ENCODE measurements around the gene DGKH.
"Not testable (repeated sequence)": the region's sequence is repeated elsewhere in the genome, so short reads cannot be mapped to it uniquely, and the experiment has no call there.

The DGKH gene

DNA sequence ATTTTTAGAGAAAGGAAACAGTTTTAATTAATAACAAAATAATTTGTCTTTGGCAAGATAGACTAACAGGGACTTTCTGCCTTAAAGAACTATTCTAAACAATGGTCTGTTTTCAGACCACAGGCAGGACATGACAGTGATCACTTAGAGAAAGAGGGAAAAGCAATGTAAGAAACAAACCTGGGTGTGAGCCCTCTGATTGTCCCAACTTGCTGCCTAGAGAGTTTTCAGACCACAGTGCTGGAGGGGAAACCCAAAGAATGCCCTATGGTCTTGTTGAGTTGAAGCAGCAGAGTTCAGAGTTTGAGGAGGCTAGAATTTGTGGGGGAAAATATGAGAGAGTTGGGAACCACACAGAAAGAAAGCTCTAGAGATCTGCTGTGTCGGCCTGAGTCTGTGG is 38.1 kb downstream of the DGKH start:
- Histone ChIP-seq H3K4me1 (ENCODE audit: insufficient read depth, low read length, severe bottlenecking) (peaks cover 16% of the 10 kb centered on the region), H3F3A (ENCODE audit: insufficient read depth, low read length) (no peaks in the 10 kb centered on the region), H3K4me2 (ENCODE audit: low read length) (no peak overlapping the region), H3K9ac (ENCODE audit: low read length) (no peak overlapping the region), H3K27ac (ENCODE audit: low read depth, low read length, poor library complexity, severe bottlenecking) (no peak overlapping the region), H3K79me2 (ENCODE audit: insufficient read depth, low read length) (no peaks in the 10 kb centered on the region), H4K20me1 (ENCODE audit: insufficient read depth, low read length) (no peaks in the 10 kb centered on the region), H3K27me3 (ENCODE audit: insufficient read depth, low read length) (no peaks in the 10 kb centered on the region), H3K9me2 (ENCODE audit: low read depth, low read length) (no peaks in the 10 kb centered on the region), H3K36me3 (ENCODE audit: insufficient read depth, low read length) (no peaks in the 10 kb centered on the region), H3K9me3 (ENCODE audit: low read length) (0 out of 2 replicates have a peak, but pooled peaks cover 3% of the 10 kb centered on the region), H2AFZ (ENCODE audit: low read length) (no peak overlapping the region), H3K4me3 (ENCODE audit: low read depth, low read length, poor library complexity, severe bottlenecking) (no peak overlapping the region)
- TF ChIP-seq, protein P1, sequence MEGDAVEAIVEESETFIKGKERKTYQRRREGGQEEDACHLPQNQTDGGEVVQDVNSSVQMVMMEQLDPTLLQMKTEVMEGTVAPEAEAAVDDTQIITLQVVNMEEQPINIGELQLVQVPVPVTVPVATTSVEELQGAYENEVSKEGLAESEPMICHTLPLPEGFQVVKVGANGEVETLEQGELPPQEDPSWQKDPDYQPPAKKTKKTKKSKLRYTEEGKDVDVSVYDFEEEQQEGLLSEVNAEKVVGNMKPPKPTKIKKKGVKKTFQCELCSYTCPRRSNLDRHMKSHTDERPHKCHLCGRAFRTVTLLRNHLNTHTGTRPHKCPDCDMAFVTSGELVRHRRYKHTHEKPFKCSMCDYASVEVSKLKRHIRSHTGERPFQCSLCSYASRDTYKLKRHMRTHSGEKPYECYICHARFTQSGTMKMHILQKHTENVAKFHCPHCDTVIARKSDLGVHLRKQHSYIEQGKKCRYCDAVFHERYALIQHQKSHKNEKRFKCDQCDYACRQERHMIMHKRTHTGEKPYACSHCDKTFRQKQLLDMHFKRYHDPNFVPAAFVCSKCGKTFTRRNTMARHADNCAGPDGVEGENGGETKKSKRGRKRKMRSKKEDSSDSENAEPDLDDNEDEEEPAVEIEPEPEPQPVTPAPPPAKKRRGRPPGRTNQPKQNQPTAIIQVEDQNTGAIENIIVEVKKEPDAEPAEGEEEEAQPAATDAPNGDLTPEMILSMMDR (IDR thresholded peaks at IDR 0.05; ENCODE audit: low read length), result no peak
- TF ChIP-seq EZH2 (IDR thresholded peaks at IDR 0.05; ENCODE audit: borderline replicate concordance, low read length), result no peak

DNA sequence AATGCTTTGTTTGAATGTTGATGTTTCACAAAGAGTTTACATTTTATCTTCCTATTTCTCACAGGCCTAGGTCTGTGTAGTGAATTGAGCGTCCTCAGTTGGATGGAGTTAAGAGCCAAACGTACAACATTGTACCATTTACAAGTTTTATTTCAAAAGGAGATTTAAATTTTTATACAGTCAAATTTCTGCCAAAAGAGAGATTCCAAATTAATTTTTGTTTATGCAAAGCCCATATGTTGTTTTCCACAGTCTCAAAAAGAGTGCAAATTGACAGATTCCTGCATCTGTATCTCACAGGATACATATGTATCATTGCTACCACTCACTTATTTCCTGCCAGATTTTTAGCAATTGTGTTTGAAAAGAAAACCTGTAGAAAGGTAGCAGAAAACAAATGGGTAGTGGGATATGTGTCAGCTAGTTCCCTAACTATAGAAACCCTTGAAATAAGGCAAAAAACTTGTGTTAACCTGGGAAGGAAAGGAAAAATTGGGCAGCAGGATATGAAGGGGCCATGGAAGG is 46.1 kb downstream of the DGKH start:
- Histone ChIP-seq H3K79me2 (ENCODE audit: insufficient read depth, low read length) (no peaks in the 10 kb centered on the region), H3K4me2 (ENCODE audit: low read length) (no peak overlapping the region), H3F3A (ENCODE audit: insufficient read depth, low read length) (no peaks in the 10 kb centered on the region), H4K20me1 (ENCODE audit: insufficient read depth, low read length) (no peaks in the 10 kb centered on the region), H3K36me3 (ENCODE audit: insufficient read depth, low read length) (no peaks in the 10 kb centered on the region), H2AFZ (ENCODE audit: low read length) (no peak overlapping the region), H3K27ac (ENCODE audit: low read depth, low read length, poor library complexity, severe bottlenecking) (no peak overlapping the region), H3K4me1 (ENCODE audit: insufficient read depth, low read length, severe bottlenecking) (no peaks in the 10 kb centered on the region), H3K9me2 (ENCODE audit: low read depth, low read length) (no peaks in the 10 kb centered on the region), H3K27me3 (ENCODE audit: insufficient read depth, low read length) (no peaks in the 10 kb centered on the region), H3K9ac (ENCODE audit: low read length) (no peak overlapping the region), H3K4me3 (ENCODE audit: low read depth, low read length, poor library complexity, severe bottlenecking) (no peak overlapping the region), H3K9me3 (ENCODE audit: low read length) (no peaks in the 10 kb centered on the region)
- TF ChIP-seq, protein P1 (IDR thresholded peaks at IDR 0.05; ENCODE audit: low read length), result no peak
- TF ChIP-seq EZH2 (IDR thresholded peaks at IDR 0.05; ENCODE audit: borderline replicate concordance, low read length), result no peak

DNA sequence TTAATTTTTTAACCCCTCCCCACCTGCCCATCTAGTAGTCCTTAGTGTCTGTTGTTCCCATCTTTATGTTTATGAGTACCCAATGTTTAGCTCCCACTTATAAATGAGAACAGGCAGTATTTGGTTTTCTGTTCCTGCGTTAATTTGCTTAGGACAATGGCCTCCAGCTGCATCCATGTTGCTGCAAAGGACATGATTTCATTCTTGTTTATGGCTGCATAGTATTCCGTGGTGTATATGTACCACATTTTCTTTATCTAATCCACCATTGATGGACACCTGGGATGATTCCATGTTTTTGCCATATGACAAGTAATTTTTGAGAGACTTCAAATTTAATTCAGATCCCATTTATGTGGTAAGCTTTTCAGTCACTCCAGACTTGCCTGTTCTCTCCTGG is 47.8 kb downstream of the DGKH start:
- not testable (repeated sequence) for H2AFZ ChIP-seq (ENCODE audit: low read length); H3K27ac ChIP-seq (ENCODE audit: low read depth, low read length, poor library complexity, severe bottlenecking); H3K9me2 ChIP-seq (ENCODE audit: low read depth, low read length); H3K27me3 ChIP-seq (ENCODE audit: insufficient read depth, low read length); H3K4me1 ChIP-seq (ENCODE audit: insufficient read depth, low read length, severe bottlenecking); H3K4me3 ChIP-seq (ENCODE audit: low read depth, low read length, poor library complexity, severe bottlenecking); H4K20me1 ChIP-seq (ENCODE audit: insufficient read depth, low read length); H3K36me3 ChIP-seq (ENCODE audit: insufficient read depth, low read length); H3K9me3 ChIP-seq (ENCODE audit: low read length); H3K4me2 ChIP-seq (ENCODE audit: low read length); H3K79me2 ChIP-seq (ENCODE audit: insufficient read depth, low read length); H3K9ac ChIP-seq (ENCODE audit: low read length); H3F3A ChIP-seq (ENCODE audit: insufficient read depth, low read length)

DNA sequence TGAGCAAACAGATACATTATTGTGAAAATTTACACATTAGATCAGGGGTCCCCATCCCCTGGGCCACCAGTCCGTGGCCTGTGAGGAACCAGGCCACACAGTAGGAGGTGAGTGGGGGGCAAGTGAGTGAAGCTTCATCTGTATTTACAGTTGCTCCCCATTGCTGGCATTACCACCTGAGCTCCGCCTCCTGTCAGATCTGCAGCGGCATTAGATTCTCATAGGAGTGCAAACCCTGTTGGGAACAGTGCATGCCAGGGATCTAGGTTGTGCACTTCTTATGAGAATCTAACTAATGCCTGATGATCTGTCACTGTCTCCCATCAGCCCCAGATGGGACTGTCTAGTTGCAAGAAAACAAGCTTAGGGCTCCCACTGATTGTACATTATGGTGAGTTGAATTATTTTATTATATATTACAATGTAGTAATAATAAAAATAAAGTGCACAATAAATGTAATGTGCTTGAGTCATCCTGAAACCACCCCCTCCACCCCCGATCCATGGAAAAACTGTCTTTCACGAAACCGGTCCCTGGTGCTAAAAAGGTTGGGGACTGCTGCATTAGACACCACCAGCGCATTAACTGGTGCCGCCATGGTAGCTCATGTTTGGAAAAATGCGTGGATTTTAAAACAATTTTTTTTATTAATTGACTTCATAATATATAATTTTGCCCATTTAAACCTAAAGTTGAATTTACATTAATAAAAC is 51.7 kb downstream of the DGKH start:
- H3K9ac ChIP-seq (ENCODE audit: low read length), result no peak overlapping the region
- H3K79me2 ChIP-seq (ENCODE audit: insufficient read depth, low read length), result no peaks in the 10 kb centered on the region
- H3K27ac ChIP-seq (ENCODE audit: low read depth, low read length, poor library complexity, severe bottlenecking), result no peak overlapping the region
- H3F3A ChIP-seq (ENCODE audit: insufficient read depth, low read length), result no peaks in the 10 kb centered on the region
- H3K4me2 ChIP-seq (ENCODE audit: low read length), result no peak overlapping the region
- H3K4me1 ChIP-seq (ENCODE audit: insufficient read depth, low read length, severe bottlenecking), result no peaks in the 10 kb centered on the region
- peaks cover 4% of the 10 kb centered on the region; the same call in 1 of the 2 replicates for H3K36me3 ChIP-seq (ENCODE audit: insufficient read depth, low read length)
- H2AFZ ChIP-seq (ENCODE audit: low read length), result no peak overlapping the region
- no peaks in the 10 kb centered on the region for H3K9me3 ChIP-seq (ENCODE audit: low read length)
- H4K20me1 ChIP-seq (ENCODE audit: insufficient read depth, low read length), result no peaks in the 10 kb centered on the region
- H3K27me3 ChIP-seq (ENCODE audit: insufficient read depth, low read length), result no peaks in the 10 kb centered on the region
- TF ChIP-seq, protein P1 (IDR thresholded peaks at IDR 0.05; ENCODE audit: low read length), result no peak
- TF ChIP-seq EZH2 (IDR thresholded peaks at IDR 0.05; ENCODE audit: borderline replicate concordance, low read length), result no peak
- no peaks in the 10 kb centered on the region for H3K9me2 ChIP-seq (ENCODE audit: low read depth, low read length)
- H3K4me3 ChIP-seq (ENCODE audit: low read depth, low read length, poor library complexity, severe bottlenecking), result no peak overlapping the region
